SK-N-SH (cell line): ENCODE data around the gene KRTAP10-7. TPM values are rescaled to one million over a fixed set of nuclear protein-coding genes. Genes with fewer than 3 reads are reported as not detected.

Experiments used
- CTCF ChIA-PET: fragments of 300-600, 350-600 bp; formaldehyde crosslinking; extraction: SDS; loops from one replicate; lab custom pipeline; 2021; lab: Yijun Ruan, JAX
- POLR2A ChIA-PET: fragments of 350-600 bp; sonication (Branson Sonifier 250); formaldehyde crosslinking; extraction: SDS; loops from one replicate; lab custom pipeline; 2020; ENCODE audit warnings: antibody characterized with exemption, inconsistent platforms; lab: Yijun Ruan, JAX
- DNase-seq: peaks from one replicate; pipeline ENCODE4 v3.0.0; 2012
- H2AFZ ChIP-seq: fragments of 200-600 bp; sonication (generic); 2 replicates; pipeline ENCODE4 v1.8.1; 2016; ENCODE audit warnings: antibody characterized with exemption, mild to moderate bottlenecking, low read depth
- H3F3A ChIP-seq: fragments of 200-600 bp; sonication (generic); replicated peaks from 2 replicates; pipeline ENCODE3; 2016; ENCODE audit warnings: antibody characterized with exemption, mild to moderate bottlenecking; ENCODE audit not compliant: insufficient read depth
- H3K27ac ChIP-seq, 2 experiments: fragments of 200-500 bp in 1 of 2; fragments of 200-600 bp in 1 of 2; sonication (Bioruptor generic) in 1 of 2; sonication (generic), shearing (Covaris generic) in 1 of 2; 2 replicates each; pipeline versions ENCODE4 v1.5.1 to v1.6.1; 2014 to 2016; ENCODE audit warnings: low read depth in 2 of 2, inconsistent platforms in 1 of 2, low read length in 1 of 2, mild to moderate bottlenecking in 1 of 2, mixed read lengths in 1 of 2
- H3K27me3 ChIP-seq: fragments of 200-600 bp; sonication (generic), shearing (Covaris generic); 2 replicates; pipeline ENCODE4 v1.6.1; 2016; ENCODE audit warnings: mixed run types; ENCODE audit not compliant: insufficient read depth
- H3K36me3 ChIP-seq, 2 experiments: fragments of 200-500 bp in 1 of 2; fragments of 200-600 bp in 1 of 2; sonication (Bioruptor generic) in 1 of 2; sonication (generic) in 1 of 2; replicated peaks in 1 of 2; 2 replicates each; pipeline versions ENCODE3 to v1.5.1; 2014 to 2016; ENCODE audit warnings: low read length in 1 of 2, mild to moderate bottlenecking in 1 of 2; ENCODE audit not compliant: insufficient read depth in 2 of 2, control insufficient read depth in 1 of 2
- H3K4me1 ChIP-seq, 2 experiments: fragments of 200-500 bp in 1 of 2; fragments of 200-600 bp in 1 of 2; sonication (Bioruptor generic) in 1 of 2; sonication (generic), shearing (Covaris generic) in 1 of 2; 2 replicates each; pipeline versions ENCODE4 v1.5.1 to v1.6.1; 2014 to 2016; ENCODE audit warnings: low read depth in 1 of 2, low read length in 1 of 2, mixed run types in 1 of 2; ENCODE audit not compliant: insufficient read depth in 2 of 2, control insufficient read depth in 1 of 2
- H3K4me2 ChIP-seq: fragments of 200-600 bp; sonication (generic), shearing (Covaris generic); 2 replicates; pipeline ENCODE4 v1.6.1; 2017; ENCODE audit warnings: mixed run types
- H3K4me3 ChIP-seq, 2 experiments: fragments of 200-500 bp in 1 of 2; fragments of 200-600 bp in 1 of 2; sonication (Bioruptor generic) in 1 of 2; sonication (generic), shearing (Covaris generic) in 1 of 2; 2 replicates each; pipeline versions ENCODE4 v1.5.1 to v1.8.1; 2014 to 2016; ENCODE audit warnings: low read depth in 2 of 2, inconsistent platforms in 1 of 2, low read length in 1 of 2, mild to moderate bottlenecking in 1 of 2, mixed read lengths in 1 of 2, moderate library complexity in 1 of 2
- H3K79me2 ChIP-seq: fragments of 200-600 bp; sonication (generic); 2 replicates; pipeline ENCODE4 v1.8.1; 2017; ENCODE audit warnings: mild to moderate bottlenecking; ENCODE audit not compliant: insufficient read depth
- H3K9ac ChIP-seq: fragments of 200-600 bp; sonication (generic); 2 replicates; pipeline ENCODE4 v1.6.1; 2017; ENCODE audit warnings: mixed run types
- H3K9me2 ChIP-seq: fragments of 200-600 bp; sonication (generic); 2 replicates; pipeline ENCODE4 v1.6.1; 2017; ENCODE audit warnings: mixed run types
- H3K9me3 ChIP-seq: fragments of 200-600 bp; sonication (generic); 2 replicates; pipeline ENCODE4 v1.6.1; 2017; ENCODE audit warnings: mixed run types, mild to moderate bottlenecking, moderate library complexity
- H4K20me1 ChIP-seq: fragments of 200-600 bp; sonication (generic); 2 replicates; pipeline ENCODE4 v1.6.1; 2017; ENCODE audit warnings: mild to moderate bottlenecking, mixed run types; ENCODE audit not compliant: insufficient read depth
- CTCF ChIP-seq: fragments of 200-600 bp; sonication (generic); IDR thresholded peaks from 2 replicates; pipeline ENCODE4 v1.6.1; 2017; ENCODE audit warnings: antibody characterized with exemption, mild to moderate bottlenecking, moderate library complexity
- FOXJ3 ChIP-seq: sonication (generic); formaldehyde crosslinking; IDR thresholded peaks from 2 replicates; pipeline ENCODE4 v1.5.1; 2020; ENCODE audit warnings: mild to moderate bottlenecking, missing genetic modification reagents
- MAX ChIP-seq: IDR thresholded peaks from 2 replicates; pipeline ENCODE4 v1.4.0; 2012; ENCODE audit warnings: low read depth
- POLR2AphosphoS5 ChIP-seq: IDR thresholded peaks from 2 replicates; pipeline ENCODE4 v1.6.1; 2012; ENCODE audit warnings: low read depth, low read length
- RAD21 ChIP-seq: IDR thresholded peaks from 2 replicates; pipeline ENCODE4 v1.6.1; 2012; ENCODE audit warnings: mild to moderate bottlenecking, low read length
- SMC3 ChIP-seq: IDR thresholded peaks from 2 replicates; pipeline ENCODE4 v1.6.1; 2012; ENCODE audit warnings: low read depth, low read length, improper control_type of control experiment
- WGBS: methylation state at CpG from one replicate; pipeline ENCODE4 v1.1.6; 2017; ENCODE audit warnings: low lambda C conversion rate; 5-methylcytosine and 5-hydroxymethylcytosine counted together
- polyA plus RNA-seq, 3 experiments: library from polyadenylated mRNA; depleted of rRNA; stranded (reverse); fragments of >200 nt; gene quantifications; 2 replicates each; pipeline ENCODE4 v1.2.3, GENCODE V29; 2012
- TF ChIP-seq, protein P1 (sequence below): IDR thresholded peaks from 2 replicates; pipeline ENCODE4 v1.6.1; 2012; ENCODE audit warnings: mild to moderate bottlenecking, low read depth, low read length, moderate library complexity
- TF ChIP-seq, protein P2 (sequence below): fragments of 150-350 bp; IDR thresholded peaks from 2 replicates; pipeline ENCODE4 v1.6.1; 2017; ENCODE audit warnings: antibody characterized with exemption, low read length, low read depth, borderline replicate concordance

KRTAP10-7 gene
- polyA plus RNA-seq, 1 of the 3 experiments (the other 2 are of a cell fraction) = not detected

DNA sequence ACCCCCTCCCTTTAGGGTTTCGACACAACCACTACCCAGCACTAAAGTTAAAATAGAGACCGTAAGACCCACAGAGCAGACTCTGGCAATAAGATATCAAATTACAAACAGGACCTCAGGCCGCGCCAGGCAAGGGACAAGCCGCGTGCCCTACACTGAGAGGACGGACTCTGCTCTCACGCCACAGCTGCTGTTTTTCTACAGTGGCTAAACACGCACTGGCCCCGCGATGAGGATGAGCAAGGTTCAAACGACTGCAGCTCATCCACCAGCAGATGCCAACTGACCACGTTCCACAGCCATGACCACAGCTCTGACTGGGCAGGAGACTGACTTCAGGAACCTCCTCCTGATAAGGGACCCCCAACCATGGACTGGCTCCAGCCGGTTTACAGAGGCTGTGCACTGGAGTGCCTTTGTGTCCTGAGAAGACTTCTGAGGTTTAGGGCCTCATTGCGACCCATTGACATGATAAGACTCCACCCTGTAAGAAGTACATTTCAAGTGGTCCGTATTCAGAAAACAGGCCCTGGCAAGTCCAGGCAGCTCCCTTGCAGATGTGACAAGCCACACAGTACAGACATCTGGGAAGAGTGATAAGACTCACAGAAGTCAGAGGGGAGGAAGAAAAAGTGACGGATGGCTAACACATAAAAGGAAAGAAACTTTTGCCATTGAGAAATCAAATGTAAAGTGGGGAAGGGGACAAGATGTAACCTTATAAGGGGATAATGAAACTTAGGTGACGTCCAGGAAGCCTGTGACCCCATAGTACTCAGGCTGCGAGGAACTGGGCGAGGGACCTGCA lies 6.6 kb upstream of the KRTAP10-7 start (continued):
- TF ChIP-seq, protein P1, sequence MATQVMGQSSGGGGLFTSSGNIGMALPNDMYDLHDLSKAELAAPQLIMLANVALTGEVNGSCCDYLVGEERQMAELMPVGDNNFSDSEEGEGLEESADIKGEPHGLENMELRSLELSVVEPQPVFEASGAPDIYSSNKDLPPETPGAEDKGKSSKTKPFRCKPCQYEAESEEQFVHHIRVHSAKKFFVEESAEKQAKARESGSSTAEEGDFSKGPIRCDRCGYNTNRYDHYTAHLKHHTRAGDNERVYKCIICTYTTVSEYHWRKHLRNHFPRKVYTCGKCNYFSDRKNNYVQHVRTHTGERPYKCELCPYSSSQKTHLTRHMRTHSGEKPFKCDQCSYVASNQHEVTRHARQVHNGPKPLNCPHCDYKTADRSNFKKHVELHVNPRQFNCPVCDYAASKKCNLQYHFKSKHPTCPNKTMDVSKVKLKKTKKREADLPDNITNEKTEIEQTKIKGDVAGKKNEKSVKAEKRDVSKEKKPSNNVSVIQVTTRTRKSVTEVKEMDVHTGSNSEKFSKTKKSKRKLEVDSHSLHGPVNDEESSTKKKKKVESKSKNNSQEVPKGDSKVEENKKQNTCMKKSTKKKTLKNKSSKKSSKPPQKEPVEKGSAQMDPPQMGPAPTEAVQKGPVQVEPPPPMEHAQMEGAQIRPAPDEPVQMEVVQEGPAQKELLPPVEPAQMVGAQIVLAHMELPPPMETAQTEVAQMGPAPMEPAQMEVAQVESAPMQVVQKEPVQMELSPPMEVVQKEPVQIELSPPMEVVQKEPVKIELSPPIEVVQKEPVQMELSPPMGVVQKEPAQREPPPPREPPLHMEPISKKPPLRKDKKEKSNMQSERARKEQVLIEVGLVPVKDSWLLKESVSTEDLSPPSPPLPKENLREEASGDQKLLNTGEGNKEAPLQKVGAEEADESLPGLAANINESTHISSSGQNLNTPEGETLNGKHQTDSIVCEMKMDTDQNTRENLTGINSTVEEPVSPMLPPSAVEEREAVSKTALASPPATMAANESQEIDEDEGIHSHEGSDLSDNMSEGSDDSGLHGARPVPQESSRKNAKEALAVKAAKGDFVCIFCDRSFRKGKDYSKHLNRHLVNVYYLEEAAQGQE = no peak

- H4K20me1 ChIP-seq = no peaks in the 10 kb centered on the region
- H2AFZ ChIP-seq = no peak overlapping the region
- ChIA-PET CTCF (no interaction called here), POLR2A (no interaction called here)
- peaks cover 0 to 2% of the 10 kb centered on the region in 2 experiments; a peak in 1 of 4 replicates for H3K4me1 ChIP-seq
- H3K9me2 ChIP-seq = no peaks in the 10 kb centered on the region
- H3K4me2 ChIP-seq = no peak overlapping the region
- peaks cover 8% of the 10 kb centered on the region; the same call in 1 of the 2 replicates for H3K27me3 ChIP-seq
- WGBS = 51% methylated on average over 11 of the region's 12 CpGs
- H3K9me3 ChIP-seq = no peaks in the 10 kb centered on the region
- H3F3A ChIP-seq = no peaks in the 10 kb centered on the region
- no peak overlapping the region for H3K4me3 ChIP-seq
- no peaks in the 10 kb centered on the region for H3K79me2 ChIP-seq
- no peak overlapping the region for H3K9ac ChIP-seq
- no peak for DNase-seq
- TF ChIP-seq, protein P2, sequence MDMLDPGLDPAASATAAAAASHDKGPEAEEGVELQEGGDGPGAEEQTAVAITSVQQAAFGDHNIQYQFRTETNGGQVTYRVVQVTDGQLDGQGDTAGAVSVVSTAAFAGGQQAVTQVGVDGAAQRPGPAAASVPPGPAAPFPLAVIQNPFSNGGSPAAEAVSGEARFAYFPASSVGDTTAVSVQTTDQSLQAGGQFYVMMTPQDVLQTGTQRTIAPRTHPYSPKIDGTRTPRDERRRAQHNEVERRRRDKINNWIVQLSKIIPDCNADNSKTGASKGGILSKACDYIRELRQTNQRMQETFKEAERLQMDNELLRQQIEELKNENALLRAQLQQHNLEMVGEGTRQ = no peak
- no peak for TF ChIP-seq MAX
- no peak for TF ChIP-seq SMC3
- no peak for TF ChIP-seq FOXJ3 (CRISPR knock-in tag)
- TF ChIP-seq RAD21 = no peak
- no peak for TF ChIP-seq CTCF
- no peak for TF ChIP-seq POLR2AphosphoS5
- TF ChIP-seq, all 33 proteins: peak for 0
- no peak overlapping the region for H3K27ac ChIP-seq
- H3K36me3 ChIP-seq = no peaks in the 10 kb centered on the region
Measured at GRCh38 chr21:44594406-44594916, 5.9 kb upstream of the KRTAP10-7 start.
